ENCODE data around the gene EPS8L3.
"Not testable (repeated sequence)": the region's sequence is repeated elsewhere in the genome, so short reads cannot be mapped to it uniquely, and the experiment has no call there.

The EPS8L3 gene

DNA sequence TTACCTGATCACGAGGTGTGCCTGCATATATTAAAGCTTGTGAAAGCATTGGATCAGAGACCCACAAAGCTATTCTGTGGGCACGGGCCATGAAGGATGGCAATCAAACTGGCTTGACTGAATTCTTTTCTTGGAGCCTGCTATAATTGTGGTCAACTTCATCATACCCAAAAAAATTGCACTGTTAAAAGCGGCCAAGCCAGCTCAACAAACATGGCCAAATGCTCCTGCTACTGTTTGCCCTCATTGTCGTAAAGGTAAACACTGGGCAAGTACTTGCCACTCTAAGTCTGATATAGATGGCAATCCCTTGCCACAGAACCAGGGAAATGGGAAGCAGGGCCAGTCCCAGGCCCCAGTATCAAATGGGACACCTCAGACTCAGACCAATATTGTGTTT, 58.3 kb downstream of the EPS8L3 start:
- H3K27ac ChIP-seq (ENCODE audit: low read length) = no peak overlapping the region
- no peak overlapping the region for H3K4me3 ChIP-seq (ENCODE audit: low read length)
- no peaks in the 10 kb centered on the region for H3K27me3 ChIP-seq (ENCODE audit: control insufficient read depth, insufficient read depth, low read length)
- no peak overlapping the region for H3K9ac ChIP-seq (ENCODE audit: low read length)
- no peaks in the 10 kb centered on the region for H3K4me1 ChIP-seq (ENCODE audit: control insufficient read depth, low read depth, low read length)
- no peaks in the 10 kb centered on the region for H3K9me3 ChIP-seq (ENCODE audit: control insufficient read depth, low read depth, low read length)
- no peaks in the 10 kb centered on the region for H3K36me3 ChIP-seq (ENCODE audit: control insufficient read depth, low read depth, low read length)

DNA sequence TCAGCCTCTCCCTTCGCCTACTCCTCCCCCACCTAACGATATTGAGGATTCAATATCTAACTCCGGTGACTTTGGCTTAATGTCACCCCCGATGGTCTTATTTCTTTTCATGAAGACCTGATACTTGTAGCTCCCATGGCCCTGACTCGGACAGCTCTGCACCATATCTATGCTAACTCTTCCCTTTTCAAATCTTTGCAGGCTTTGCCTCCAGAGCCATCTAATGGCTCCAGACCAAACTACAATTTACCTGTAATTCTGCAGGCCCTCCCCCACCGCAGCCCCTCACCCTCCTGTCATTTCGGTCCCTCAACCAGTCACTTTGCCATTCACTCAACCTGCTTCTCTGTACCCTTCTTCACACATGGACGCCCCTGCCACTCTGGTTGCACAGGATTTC, 59.5 kb downstream of the EPS8L3 start:
- Histone ChIP-seq H3K27me3 (ENCODE audit: control insufficient read depth, insufficient read depth, low read length) (no peaks in the 10 kb centered on the region), H3K9me3 (ENCODE audit: control insufficient read depth, low read depth, low read length) (no peaks in the 10 kb centered on the region), H3K4me1 (ENCODE audit: control insufficient read depth, low read depth, low read length) (no peaks in the 10 kb centered on the region), H3K36me3 (ENCODE audit: control insufficient read depth, low read depth, low read length) (no peaks in the 10 kb centered on the region), H3K27ac (ENCODE audit: low read length) (no peak overlapping the region), H3K4me3 (ENCODE audit: low read length) (no peak overlapping the region), H3K9ac (ENCODE audit: low read length) (no peak overlapping the region)

DNA sequence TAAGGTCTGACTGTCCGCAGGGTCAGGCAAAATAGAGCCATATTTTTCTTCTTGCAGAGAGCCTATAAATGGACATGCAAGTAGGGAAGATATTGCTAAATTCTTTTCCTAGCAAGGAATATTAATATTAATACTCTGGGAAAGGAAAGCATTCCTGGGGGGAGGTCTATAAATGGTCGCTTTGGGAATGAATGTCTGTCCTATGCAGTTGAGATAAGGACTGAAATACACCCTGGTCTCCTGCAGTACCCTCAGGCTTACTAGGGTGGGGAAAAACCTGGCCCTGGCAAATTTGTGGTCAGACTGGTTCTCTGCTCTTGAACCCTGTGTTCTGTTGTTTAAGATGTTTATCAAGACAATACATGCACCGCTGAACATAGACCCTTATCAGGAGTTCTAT, 60.8 kb downstream of the EPS8L3 start:
- not testable (repeated sequence) for H3K27me3 ChIP-seq (ENCODE audit: control insufficient read depth, insufficient read depth, low read length); H3K4me3 ChIP-seq (ENCODE audit: low read length); H3K9me3 ChIP-seq (ENCODE audit: control insufficient read depth, low read depth, low read length); H3K4me1 ChIP-seq (ENCODE audit: control insufficient read depth, low read depth, low read length); H3K36me3 ChIP-seq (ENCODE audit: control insufficient read depth, low read depth, low read length); H3K9ac ChIP-seq (ENCODE audit: low read length); H3K27ac ChIP-seq (ENCODE audit: low read length)

All from iPS-18a (cell line).